ENCODE measurements around the gene FAM168B.

The FAM168B gene

GRCh38 chr2:131055169-131056065 is 37.8 kb downstream of the FAM168B start:
- DNase-seq = no peak

- no peak for DNase-seq
Observed at GRCh38 chr2:131054488-131054887, 38.8 kb downstream of the FAM168B start.

DNA sequence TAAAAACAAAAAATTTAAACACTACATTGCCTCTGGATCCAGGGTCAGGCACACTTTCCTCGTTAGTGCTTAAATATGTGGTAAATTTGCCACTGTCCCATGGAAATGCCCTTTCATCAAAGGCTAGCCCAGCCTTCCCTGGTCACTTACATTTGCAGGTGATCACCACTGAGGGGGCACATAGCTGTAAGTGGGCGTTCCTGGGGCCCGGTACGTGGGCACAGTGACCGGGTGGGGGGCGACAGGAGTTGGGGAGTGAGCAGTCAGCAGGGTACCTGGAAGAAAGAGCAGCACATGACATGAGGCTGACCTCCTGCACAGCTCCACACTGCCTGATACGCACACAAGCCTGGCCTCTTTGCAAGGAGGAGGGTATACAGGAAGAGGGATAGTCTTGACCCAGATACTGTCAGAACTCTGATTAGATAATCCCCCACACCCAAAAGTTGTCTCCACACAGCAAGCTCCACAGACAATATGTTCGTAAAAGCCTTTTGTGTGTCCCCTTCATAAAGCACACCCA is 40.5 kb downstream of the FAM168B start:
- DNase-seq = no peak

- peak; percentile 21 for DNase-seq
Observed at GRCh38 chr2:131050896-131051295, 42.4 kb downstream of the FAM168B start.

DNA sequence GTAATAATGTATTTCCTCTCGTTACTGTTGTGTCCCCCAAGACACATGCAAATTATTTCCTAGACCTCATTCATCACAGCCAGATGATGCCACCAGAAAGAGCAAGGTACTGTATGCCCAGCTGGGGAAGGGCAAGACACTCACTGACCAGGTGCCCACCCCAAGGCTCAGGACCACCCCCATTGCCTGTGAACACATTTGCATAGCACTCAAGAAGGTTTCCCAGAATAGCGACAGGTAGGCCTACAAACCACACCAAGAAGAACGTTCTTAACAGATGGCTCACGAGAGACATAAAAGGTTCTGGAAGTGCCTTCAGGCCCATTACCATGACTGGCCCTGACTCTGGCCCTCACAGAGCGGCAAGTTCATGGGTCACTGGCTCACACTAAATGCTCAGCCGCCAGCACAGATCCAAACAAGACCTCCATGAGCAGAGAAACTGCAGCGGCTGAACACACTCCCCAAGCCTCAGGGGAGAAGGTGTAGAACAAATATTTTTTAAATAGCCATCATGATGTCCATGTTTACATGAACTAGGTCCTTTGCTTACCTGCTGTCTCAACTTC is 44.0 kb downstream of the FAM168B start:
- no peak for DNase-seq

- DNase-seq = no peak
Observed at GRCh38 chr2:131048641-131049040, 44.6 kb downstream of the FAM168B start.

GRCh38 chr2:131047920-131048560 is 45.2 kb downstream of the FAM168B start:
- DNase-seq = no peak

DNA sequence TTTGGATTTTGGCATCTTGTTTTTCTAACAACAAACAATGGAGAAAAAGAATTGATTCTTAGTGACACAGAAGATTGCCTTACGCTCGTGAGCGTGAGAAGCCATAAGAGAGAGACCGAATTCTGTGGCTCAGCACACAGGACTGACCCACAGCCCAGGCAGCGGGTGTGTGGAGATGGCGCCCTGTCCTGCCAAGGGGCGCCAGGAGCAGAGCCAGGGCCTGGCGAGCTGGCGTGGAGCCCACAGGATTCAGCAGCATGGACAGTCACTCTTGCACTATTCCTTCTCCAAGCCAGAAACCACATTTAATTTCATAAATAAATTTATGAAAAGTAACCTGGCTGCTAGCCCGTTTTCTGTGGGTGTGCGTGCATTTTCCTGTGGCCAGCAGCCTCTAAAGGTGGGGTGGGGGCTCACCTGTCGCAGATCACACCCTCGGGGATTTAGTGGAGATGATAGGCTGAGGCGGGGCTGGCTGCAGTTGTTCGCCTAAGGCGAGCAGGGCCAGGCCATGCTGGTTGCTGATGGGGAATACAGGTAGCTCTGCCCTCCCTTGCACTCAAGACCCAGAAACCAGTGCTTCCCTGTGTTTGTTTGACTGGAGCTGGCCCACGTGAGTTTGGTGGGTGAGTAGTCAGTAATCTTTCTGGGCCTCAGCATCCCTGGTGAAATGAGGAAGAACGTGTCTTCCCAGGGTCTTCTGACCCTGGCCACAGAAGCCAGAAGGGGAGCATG is 46.2 kb downstream of the FAM168B start:
- DNase-seq = no peak

DNA sequence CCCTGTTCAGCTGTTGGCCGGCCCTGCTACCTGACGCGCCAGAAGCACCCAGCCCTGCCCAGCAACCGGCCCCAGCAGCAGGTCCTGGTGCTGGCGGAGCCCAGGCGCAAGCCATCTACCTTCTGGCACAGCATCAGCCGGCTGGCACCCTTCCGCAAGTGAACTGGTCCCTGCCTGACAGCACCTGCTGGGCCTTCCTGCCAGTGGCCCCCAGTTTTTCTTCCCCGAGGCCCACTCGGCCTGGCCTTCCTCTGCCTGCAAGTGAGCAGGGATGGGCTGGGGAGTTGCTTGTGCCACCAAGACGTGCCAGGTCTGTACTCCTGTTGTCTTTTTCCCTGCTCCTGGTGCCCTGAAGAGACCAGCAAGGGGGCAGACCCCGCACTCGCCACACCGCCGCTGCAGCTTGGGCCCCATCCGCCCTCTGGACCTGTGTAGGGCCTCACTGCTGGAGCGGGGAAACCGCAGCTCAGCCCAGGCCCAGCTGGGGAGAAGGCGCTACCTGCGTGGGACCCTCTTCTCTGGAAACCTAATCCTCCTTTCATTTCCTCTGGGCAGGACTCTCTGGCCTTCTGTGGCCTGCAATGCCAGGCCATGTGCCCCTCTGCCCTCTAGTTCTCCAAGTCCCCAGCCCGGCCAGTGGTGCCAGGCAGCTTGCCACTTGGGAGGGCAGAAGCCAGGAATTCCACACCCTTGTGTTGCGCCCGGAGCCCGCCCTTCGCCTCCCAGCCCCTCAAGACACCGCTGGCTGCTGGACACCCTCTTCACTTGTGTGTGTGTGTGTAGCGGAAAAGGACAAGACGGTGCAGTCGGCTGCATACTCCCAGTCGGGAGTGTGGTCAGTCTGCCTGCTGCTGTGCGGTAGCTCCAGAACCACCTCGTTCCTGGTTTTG is 47.0 kb downstream of the FAM168B start:
- no peak for DNase-seq

DNA sequence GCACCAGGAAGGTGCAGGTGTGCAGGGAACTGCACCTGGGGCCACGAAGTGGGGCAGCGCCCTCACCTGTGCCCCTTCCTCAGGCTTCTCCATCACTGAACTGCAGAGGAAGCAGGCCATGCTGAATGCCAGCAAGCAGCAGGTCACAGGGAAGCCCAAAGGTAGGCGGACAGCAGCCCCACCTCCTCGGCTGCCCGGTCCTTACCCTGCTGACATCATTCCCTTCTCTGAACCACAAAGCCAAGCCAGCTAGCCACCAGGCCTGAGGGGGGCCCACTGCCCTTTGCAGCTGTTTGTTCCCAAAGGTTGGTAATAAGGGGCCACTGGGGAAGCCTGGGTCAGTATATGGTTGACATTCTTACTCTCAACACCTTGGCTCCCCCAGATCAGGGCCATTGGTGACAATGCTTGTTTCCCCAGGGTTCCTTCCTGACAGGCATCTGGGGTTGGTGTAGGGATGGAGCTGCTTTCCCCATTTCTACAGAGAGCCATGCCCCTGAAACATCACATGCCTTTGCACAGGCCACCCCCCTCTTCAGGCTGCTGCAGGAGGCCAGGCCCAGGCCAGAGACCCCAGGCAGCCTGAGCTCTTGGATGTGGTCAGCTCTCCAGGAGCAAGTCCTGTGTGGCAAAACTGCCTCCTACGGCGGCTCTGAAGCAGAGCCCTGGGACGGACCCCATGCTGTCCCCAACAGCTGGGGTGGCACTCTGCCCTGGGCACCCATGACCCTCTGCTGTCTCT is 47.8 kb downstream of the FAM168B start:
- no peak for DNase-seq

- no peak for DNase-seq
Observed at GRCh38 chr2:131044757-131045150, 48.5 kb downstream of the FAM168B start.

- no peak for DNase-seq
Observed at GRCh38 chr2:131044075-131044756, 49.0 kb downstream of the FAM168B start.

- DNase-seq = no peak
Observed at GRCh38 chr2:131043199-131044074, 49.8 kb downstream of the FAM168B start.

DNA sequence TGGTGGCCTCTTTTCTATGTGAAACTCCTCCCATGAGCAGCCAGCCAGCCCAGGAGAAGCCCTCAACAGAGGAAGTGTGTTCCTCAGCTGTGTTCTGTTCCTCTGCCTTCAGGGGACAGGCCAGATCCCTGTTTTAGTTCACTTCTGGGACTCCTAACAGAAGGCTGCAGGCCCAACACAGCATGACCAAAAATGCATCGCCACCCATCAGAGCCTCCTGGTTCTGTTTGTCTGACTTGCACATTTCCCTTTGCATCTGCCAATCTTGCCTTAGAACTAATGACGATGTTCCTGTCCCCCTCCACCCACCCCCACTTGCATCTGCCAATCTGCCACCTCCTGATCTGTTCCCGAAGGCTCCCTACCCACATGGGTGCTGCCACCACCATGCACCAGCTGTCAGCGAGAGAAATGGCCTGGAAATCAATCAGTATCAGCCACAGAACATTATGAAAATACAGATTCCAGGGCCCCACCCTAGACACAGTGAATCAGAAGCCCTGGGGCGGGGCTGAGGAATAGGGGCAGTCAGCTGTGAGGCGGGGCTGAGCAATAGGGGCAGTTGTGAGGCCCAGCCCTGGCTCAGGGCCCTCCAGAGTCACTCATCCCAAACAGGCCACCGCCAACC is 51.0 kb downstream of the FAM168B start:
- no peak for DNase-seq

GRCh38 chr2:131041402-131042147 is 51.7 kb downstream of the FAM168B start:
- no peak for DNase-seq

GRCh38 chr2:131040661-131041401 is 52.4 kb downstream of the FAM168B start:
- no peak for DNase-seq

- DNase-seq = no peak
Observed at GRCh38 chr2:131039908-131040660, 53.2 kb downstream of the FAM168B start.

Data from midbrain (tissue), 1 donor.